GM12878 (cell line): ENCODE data around the gene BLNK. TPM values are rescaled to one million over a fixed set of nuclear protein-coding genes. Genes with fewer than 3 reads are reported as not detected.
A peak's percentile ranks its signal among the peaks of the same experiment; 100 is the strongest.

ENCODE experiments used
- ATAC-seq: fragments of 200-7000 bp; cut with Tn5 transposase; 3 replicates; pipeline ENCODE4 v1.9.1; 2020; ENCODE audit warnings: mild to moderate bottlenecking, moderate library complexity
- BruUV-seq: library from RNA; stranded (reverse); fragments of 400-500 nt; replicated peaks from 2 replicates; lab custom pipeline; 2021; lab: Mats Ljungman, UMichigan
- CTCF ChIA-PET: fragments of 300-600 bp; sonication (Branson Sonifier 250); formaldehyde crosslinking; extraction: SDS; loops from one replicate; lab custom pipeline; 2021; ENCODE audit warnings: inconsistent platforms; lab: Yijun Ruan, JAX
- POLR2A ChIA-PET: fragments of 350-600 bp; formaldehyde crosslinking; extraction: SDS; loops from one replicate; lab custom pipeline; 2021; ENCODE audit warnings: inconsistent platforms; lab: Charles Lee
- RAD21 ChIA-PET: fragments of 300-600 bp; sonication (Branson Sonifier 250); formaldehyde crosslinking; loops from one replicate; lab custom pipeline; 2023; ENCODE audit warnings: antibody characterized with exemption; ENCODE audit not compliant: unreplicated experiment; lab: Charles Lee
- SMC1A ChIA-PET: fragments of 300-600 bp; sonication (Branson Sonifier 250); formaldehyde crosslinking; loops from one replicate; lab custom pipeline; 2023; ENCODE audit not compliant: unreplicated experiment, uncharacterized antibody; lab: Charles Lee
- DNase-seq: peaks from one replicate; pipeline ENCODE4 v3.0.0-alpha.2; 2011; ENCODE audit warnings: low read depth, low spot score
- FAIRE-seq: peaks from 3 replicates; lab custom pipeline; 2011; peaks lifted over from hg19 to GRCh38; lab: Jason Lieb, UNC
- H2AFZ ChIP-seq: 2 replicates; pipeline ENCODE4 v1.6.0; 2011; ENCODE audit warnings: low read depth, low read length, control low read depth; ENCODE audit not compliant: control insufficient read depth
- H3K27ac ChIP-seq: 2 replicates; pipeline ENCODE4 v1.5.1; 2011; ENCODE audit warnings: control low read depth; ENCODE audit not compliant: control insufficient read depth, insufficient read depth
- H3K27me3 ChIP-seq, 2 experiments: replicated peaks in 1 of 2; 2 replicates each; pipeline versions ENCODE4 v1.6.0 to v1.6.1; 2011; ENCODE audit warnings: low read length in 1 of 2; ENCODE audit not compliant: control insufficient read depth in 2 of 2, insufficient read depth in 2 of 2
- H3K36me3 ChIP-seq, 2 experiments: 2 replicates each; pipeline ENCODE4 v1.5.1; 2011; ENCODE audit warnings: low read length in 1 of 2; ENCODE audit not compliant: control insufficient read depth in 2 of 2, insufficient read depth in 2 of 2
- H3K4me1 ChIP-seq: 2 replicates; pipeline ENCODE4 v1.6.1; 2011; ENCODE audit warnings: mild to moderate bottlenecking, low read length, moderate library complexity, mixed read lengths; ENCODE audit not compliant: control insufficient read depth, insufficient read depth
- H3K4me2 ChIP-seq: 2 replicates; pipeline ENCODE4 v1.6.0; 2011; ENCODE audit warnings: control low read depth; ENCODE audit not compliant: control insufficient read depth, insufficient read depth
- H3K4me3 ChIP-seq: fragments of 200-600 bp; sonication (generic); 2 replicates; pipeline ENCODE4 v1.5.1; 2016
- H3K79me2 ChIP-seq: 2 replicates; pipeline ENCODE4 v1.6.0; 2011; ENCODE audit warnings: low read length; ENCODE audit not compliant: control insufficient read depth, insufficient read depth
- H3K9ac ChIP-seq: 2 replicates; pipeline ENCODE4 v1.8.0; 2011; ENCODE audit warnings: low read length, control low read depth, mixed read lengths; ENCODE audit not compliant: control insufficient read depth, insufficient read depth
- H3K9me3 ChIP-seq: replicated peaks from 3 replicates; pipeline ENCODE4 v1.5.1; 2011; ENCODE audit warnings: mild to moderate bottlenecking, low read length; ENCODE audit not compliant: control insufficient read depth, insufficient read depth
- H4K20me1 ChIP-seq: 2 replicates; pipeline ENCODE4 v1.6.0; 2011; ENCODE audit not compliant: control insufficient read depth, insufficient read depth
- BMI1 ChIP-seq: fragments of 450-650 bp; IDR thresholded peaks from 2 replicates; pipeline ENCODE4 v1.6.1; 2016; ENCODE audit warnings: mild to moderate bottlenecking, moderate library complexity, borderline replicate concordance
- SMC3 ChIP-seq: IDR thresholded peaks from 2 replicates; pipeline ENCODE4 v1.6.1; 2011; ENCODE audit warnings: low read length, improper control_type of control experiment, borderline replicate concordance
- ZZZ3 ChIP-seq: IDR thresholded peaks from 2 replicates; pipeline ENCODE4 v1.6.1; 2011; ENCODE audit warnings: low read depth; ENCODE audit not compliant: control insufficient read depth, insufficient read length
- WGBS: methylation state at CpG from one replicate; pipeline ENCODE4 v1.1.6; 2016; ENCODE audit warnings: low lambda C conversion rate; ENCODE audit not compliant: insufficient replicate concordance, insufficient coverage; ENCODE audit errors: missing lambda C conversion rate; 5-methylcytosine and 5-hydroxymethylcytosine counted together
- in situ Hi-C: fragments of 300-500 bp; cut with MboI; formaldehyde crosslinking; loops from 9 replicates; pipeline ENCODE4 v1.14.3; 2018; ENCODE audit warnings: mixed read lengths
- intact Hi-C: fragments of 100-400 bp; cut with micrococcal nuclease; formaldehyde crosslinking; loops from one replicate; pipeline ENCODE4 v1.14.2; 2022; ENCODE audit not compliant: unreplicated experiment
- polyA plus RNA-seq, 11 experiments: library from polyadenylated mRNA; depleted of rRNA in 4 of 11; unstranded in 6 of 11; stranded (reverse) in 5 of 11; fragments of >200 nt; fragmentation: Nextera tagmentation in 4 of 11; fragmentation: Illumina TruSeq in 1 of 11; extraction: Ambion mirVana in 4 of 11; extraction: Trizol in 1 of 11; gene quantifications; 1 replicate in 1 of 11; 2 replicates in 10 of 11; pipeline versions ENCODE4 v1.2.1 to v1.2.3, GENCODE V29; 2011 to 2016; ENCODE audit warnings: inconsistent platforms in 2 of 11, missing spikeins in 2 of 11, low read depth in 1 of 11
- total RNA-seq, 4 experiments: library from RNA; depleted of rRNA in 3 of 4; stranded (reverse); fragments of >200 nt in 3 of 4; fragmentation: Illumina TruSeq in 1 of 4; extraction: Trizol in 1 of 4; gene quantifications; 2 replicates each; pipeline versions ENCODE4 v1.2.1 to v1.2.3, GENCODE V29; 2013 to 2021
- TF ChIP-seq, protein P1 (sequence below): fragments of 450-650 bp; IDR thresholded peaks from 2 replicates; pipeline ENCODE4 v1.6.1; 2016; ENCODE audit warnings: mild to moderate bottlenecking

Gene BLNK
- total and polyA plus RNA-seq, 10 of the 15 experiments (the other 5 are each of a cell fraction or from before 2014, with no cell fraction given) = 79.5 to 201 (median 139) TPM

GRCh38 chr10:96279191-96279641 is 7.8 kb upstream of the BLNK start:
- H3K27me3 ChIP-seq = no peaks in the 10 kb centered on the region
- in situ Hi-C loops (loop anchor here (10.0 kb wide), 1 partner anchor 994 kb away; no protein-coding TSS in a partner anchor), intact Hi-C loops (loop anchor here (10.0 kb wide), 2 partner anchors 494 to 984 kb away; partner anchors contain the start of gene PDLIM1)
- no peak for FAIRE-seq
- RAD21 ChIA-PET = interaction anchor here (1.2 kb wide), 1 partner anchor 12 kb away, joined by 5 read pairs; no protein-coding TSS in a partner anchor
- no peaks in the 10 kb centered on the region for H4K20me1 ChIP-seq
- H2AFZ ChIP-seq = peak overlapping the region; percentile 5; the same call in 1 of the 2 replicates
- H3K9me3 ChIP-seq = no peaks in the 10 kb centered on the region; the same call in 2 of the 3 replicates
- no peaks in the 10 kb centered on the region for H3K36me3 ChIP-seq
- no peak for DNase-seq
- ATAC-seq = peak; percentile 34
- no TSS peak for BruUV-seq
- H3K4me2 ChIP-seq = no peak overlapping the region
- SMC1A ChIA-PET = interaction anchor here (0.7 to 1.1 kb wide), 3 partner anchors 10 to 49 kb away, joined by 3 to 8 read pairs (median 3); no protein-coding TSS in a partner anchor
- POLR2A ChIA-PET = interaction anchor here (0.8 to 1.3 kb wide), 3 partner anchors 8 to 13 kb away, joined by 3 to 5 read pairs (median 3); no protein-coding TSS in a partner anchor
- WGBS = 98% methylated on average over 3 of the region's 3 CpGs
- no peak overlapping the region for H3K4me3 ChIP-seq
- no peak overlapping the region for H3K9ac ChIP-seq
- H3K27ac ChIP-seq = no peak overlapping the region
- peaks cover 16% of the 10 kb centered on the region for H3K4me1 ChIP-seq
- TF ChIP-seq BMI1 = peak; percentile 40; the same call in 1 of the 2 replicates
- TF ChIP-seq SMC3 = no peak
- TF ChIP-seq, protein P1, sequence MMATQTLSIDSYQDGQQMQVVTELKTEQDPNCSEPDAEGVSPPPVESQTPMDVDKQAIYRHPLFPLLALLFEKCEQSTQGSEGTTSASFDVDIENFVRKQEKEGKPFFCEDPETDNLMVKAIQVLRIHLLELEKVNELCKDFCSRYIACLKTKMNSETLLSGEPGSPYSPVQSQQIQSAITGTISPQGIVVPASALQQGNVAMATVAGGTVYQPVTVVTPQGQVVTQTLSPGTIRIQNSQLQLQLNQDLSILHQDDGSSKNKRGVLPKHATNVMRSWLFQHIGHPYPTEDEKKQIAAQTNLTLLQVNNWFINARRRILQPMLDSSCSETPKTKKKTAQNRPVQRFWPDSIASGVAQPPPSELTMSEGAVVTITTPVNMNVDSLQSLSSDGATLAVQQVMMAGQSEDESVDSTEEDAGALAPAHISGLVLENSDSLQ = peak; percentile 46; the same call in 1 of the 2 replicates
- TF ChIP-seq ZZZ3 = no peak
- no peaks in the 10 kb centered on the region for H3K79me2 ChIP-seq
- CTCF ChIA-PET = interaction anchor here (1.0 kb wide), 1 partner anchor 45 kb away, joined by 3 read pairs; no protein-coding TSS in a partner anchor
